Fibroblast of the aortic adventitia (primary cell): ENCODE data around the gene ZNF212. TPM values are rescaled to one million over a fixed set of nuclear protein-coding genes. Genes with fewer than 3 reads are reported as not detected.

Experiments used
- DNase-seq: peaks from one replicate; pipeline ENCODE4 v3.0.0-alpha.2; 2010; ENCODE audit warnings: low read depth
- H3K4me3 ChIP-seq: 2 replicates; pipeline ENCODE4 v1.5.1; 2011; ENCODE audit warnings: low read depth, mild to moderate bottlenecking, control low read depth, low read length, moderate library complexity
- CTCF ChIP-seq: IDR thresholded peaks from 2 replicates; pipeline ENCODE4 v1.5.1; 2011; ENCODE audit warnings: mild to moderate bottlenecking, low read length, control low read depth, inconsistent platforms; ENCODE audit not compliant: insufficient read depth
- total RNA-seq: library from RNA; depleted of rRNA; stranded (reverse); fragments of >200 nt; gene quantifications from 2 replicates; pipeline ENCODE4 v1.2.3, GENCODE V29; 2012; ENCODE audit warnings: low replicate concordance

Gene ZNF212
- 5.6 and 14.3 TPM in 2 replicates for total RNA-seq

GRCh38 chr7:149239345-149240143 is at the start of gene ZNF212:
ZNF212 (plus strand) TSS chr7:149239651; CDS start chr7:149239779, 128 bp downstream.
- peak; percentile 78 for DNase-seq
- H3K4me3 ChIP-seq = peak within 1 kb of the TSS; percentile 92
- peak; percentile 92 for TF ChIP-seq CTCF

- H3K4me3 ChIP-seq = no peak overlapping the region
- TF ChIP-seq CTCF = no peak
- DNase-seq = no peak
Measured at GRCh38 chr7:149191851-149192250, 47.6 kb upstream of the ZNF212 start.

- DNase-seq = no peak
- peak overlapping the region; percentile 87 for H3K4me3 ChIP-seq
- no peak for TF ChIP-seq CTCF
Measured at GRCh38 chr7:149194799-149195179, 44.7 kb upstream of the ZNF212 start.

DNA sequence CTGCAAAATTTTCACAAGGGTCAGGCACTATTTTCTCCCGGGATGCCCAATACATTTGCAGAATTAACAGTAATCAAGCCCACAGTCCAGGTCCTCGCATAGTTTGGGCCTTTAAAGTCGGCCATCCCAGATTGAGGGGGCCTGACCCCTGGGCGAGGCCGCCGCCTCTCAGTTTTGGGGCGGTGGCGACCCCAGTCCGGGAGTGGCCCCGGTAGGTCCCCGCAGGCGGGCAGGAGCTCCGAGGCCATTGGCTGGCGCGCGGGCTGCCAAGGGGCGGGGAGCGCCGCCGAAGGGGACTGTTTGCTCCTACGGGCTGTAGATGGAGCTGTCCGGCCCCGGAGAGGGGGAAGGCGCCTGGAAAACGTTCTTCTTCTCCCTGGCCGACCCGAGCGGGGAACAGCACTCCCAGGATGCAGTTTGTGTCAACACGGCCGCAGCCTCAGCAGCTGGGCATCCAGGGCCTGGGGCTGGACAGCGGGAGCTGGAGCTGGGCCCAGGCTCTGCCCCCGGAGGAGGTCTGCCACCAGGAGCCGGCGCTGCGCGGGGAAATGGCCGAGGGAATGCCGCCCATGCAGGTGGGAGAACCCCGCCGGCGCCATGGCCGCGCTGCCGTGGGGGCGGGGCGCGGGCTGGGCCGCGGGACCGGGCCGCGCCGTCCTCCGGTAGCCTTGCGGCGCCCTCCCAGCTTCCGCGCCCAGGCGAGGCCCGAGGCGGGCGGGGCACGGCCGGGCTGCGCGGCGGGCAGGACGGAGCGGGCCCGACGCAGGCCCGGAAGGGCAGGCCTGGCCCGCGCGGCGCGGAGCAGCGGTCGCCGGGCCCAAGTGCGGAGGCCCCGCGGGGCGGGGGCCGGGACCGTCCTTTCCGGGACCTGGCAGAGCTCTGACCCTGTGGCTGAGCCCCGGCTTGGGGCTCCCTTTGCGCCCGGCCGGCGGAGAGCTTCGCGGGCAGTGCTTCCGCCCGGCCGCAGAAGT is 44.0 kb upstream of the ZNF212 start, which contains the start of gene ZNF282:
Gene ZNF282 (plus strand): TSS at position 367 of the 971 bp plus-strand sequence. CDS start 44 bp downstream, at position 411.
- H3K4me3 ChIP-seq = peak within 1 kb of the TSS; percentile 87
- peak; percentile 85 for DNase-seq
- peak; percentile 81 for TF ChIP-seq CTCF

DNA sequence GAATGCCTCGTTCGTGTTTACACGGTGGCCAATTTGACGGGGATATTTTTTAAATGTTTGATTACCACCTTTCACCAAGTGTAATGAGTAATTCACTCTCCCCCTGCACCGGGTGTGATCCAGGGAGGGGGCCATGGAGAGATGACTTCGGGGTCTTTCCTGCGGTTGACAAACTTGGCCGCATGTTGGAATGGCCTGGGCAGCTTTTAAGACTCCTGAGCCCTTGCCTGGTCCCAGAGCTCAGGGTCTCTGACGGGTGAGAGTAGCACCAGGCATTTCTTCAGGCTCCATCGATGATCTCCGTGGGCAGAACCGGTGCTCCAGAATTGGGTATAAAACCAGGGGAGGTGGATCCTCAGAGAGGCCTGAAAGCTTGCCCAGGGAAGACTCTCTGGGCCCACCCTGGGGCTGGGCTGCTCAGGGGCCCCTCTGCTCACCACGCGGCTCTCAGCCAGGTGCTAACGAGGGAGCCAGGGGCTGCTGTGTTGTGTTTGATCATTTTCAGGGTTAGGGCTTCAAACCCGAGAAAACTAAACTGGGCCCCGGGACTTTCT is 43.2 kb upstream of the ZNF212 start:
- TF ChIP-seq CTCF = no peak
- DNase-seq = no peak

GRCh38 chr7:149196705-149197171 is 42.7 kb upstream of the ZNF212 start:
- TF ChIP-seq CTCF = no peak
- peak overlapping the region; percentile 87 for H3K4me3 ChIP-seq
- no peak for DNase-seq

More for the DNA sequence above, 43.2 kb upstream of the ZNF212 start:
- H3K4me3 ChIP-seq = peak overlapping the region; percentile 87
